ENCODE data around the gene SMYD3.

DNA sequence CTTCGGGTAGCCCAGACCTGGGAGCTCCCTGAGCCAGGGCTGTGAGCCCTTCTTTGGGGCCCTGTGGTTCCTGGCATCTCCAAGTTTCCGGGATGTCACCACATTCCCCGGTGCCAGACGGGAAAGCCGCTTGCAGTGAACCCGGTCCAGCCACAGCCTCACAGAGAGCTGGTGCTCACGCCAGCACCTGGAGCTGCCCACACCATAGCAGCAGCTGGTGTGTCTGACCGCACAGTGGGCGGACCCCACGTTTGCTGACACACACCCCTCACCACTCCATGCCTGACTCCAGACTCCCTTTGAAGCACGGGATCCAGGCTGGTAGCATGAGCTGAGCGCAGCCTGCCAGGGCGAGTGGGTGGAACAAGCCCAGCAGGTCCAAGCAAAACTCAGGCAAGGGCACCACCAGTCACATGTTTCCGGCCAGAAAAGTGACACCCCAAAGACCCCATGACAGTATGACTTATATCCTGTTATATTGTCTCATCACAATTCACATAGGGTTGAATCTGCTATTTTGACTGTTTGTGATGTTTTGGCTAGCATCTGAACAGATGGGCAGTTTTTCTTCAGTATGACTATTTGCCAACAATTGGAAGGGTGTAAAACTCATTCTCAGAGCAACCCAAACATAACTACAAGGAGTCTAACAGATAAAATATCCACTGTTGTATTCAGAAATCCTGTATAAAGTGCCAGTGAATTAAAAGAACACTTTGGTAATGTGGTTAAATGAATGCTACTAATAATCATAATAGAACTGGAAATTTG lies 285.4 kb downstream of the SMYD3 start:
- no peak for TF ChIP-seq CTCF (IDR thresholded peaks at IDR 0.05; ENCODE audit: poor library complexity)
- TF ChIP-seq EZH2 (IDR thresholded peaks at IDR 0.05; ENCODE audit: borderline replicate concordance) = no peak
- TF ChIP-seq EZH2phosphoT487 (IDR thresholded peaks at IDR 0.05; ENCODE audit: low read depth, severe bottlenecking, unreplicated experiment) = no peak

Data from hepatocyte (in vitro differentiated cells).